SIG-M5 treated with dmso at 0.1 percent for 504 hours (cell line): ENCODE results near the gene INTS2.
"Not testable (repeated sequence)": the region's sequence is repeated elsewhere in the genome, so short reads cannot be mapped to it uniquely, and the experiment has no call there.

Source experiments
- DNase-seq: peaks from one replicate; lab custom pipeline; 2025; ENCODE audit not compliant: unreplicated experiment; lab: John Stamatoyannopoulos, UW

INTS2 gene

DNA sequence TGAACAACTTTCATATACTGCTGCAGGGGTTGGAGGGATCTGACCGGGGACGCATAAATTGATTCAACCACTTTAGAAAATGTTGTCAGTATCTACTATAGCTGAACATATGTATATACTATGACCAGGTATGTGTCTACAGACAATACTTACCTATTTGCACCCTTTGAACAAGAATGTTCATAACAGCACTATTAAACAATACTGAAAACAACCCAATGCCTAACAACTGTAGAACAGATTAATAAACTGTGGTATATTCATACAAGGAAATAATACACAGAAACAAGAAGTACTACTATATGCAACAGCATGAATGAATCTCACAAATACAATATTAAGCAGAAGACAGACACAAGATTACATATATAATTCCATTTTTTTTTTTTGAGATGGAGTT, 74.9 kb downstream of the INTS2 start:
- no peak for DNase-seq

- no peak for DNase-seq
Measured at GRCh38 chr17:61849674-61850073, 78.1 kb downstream of the INTS2 start.

GRCh38 chr17:61848896-61849295, 78.9 kb downstream of the INTS2 start:
- no peak for DNase-seq

GRCh38 chr17:61848247-61848646, 79.5 kb downstream of the INTS2 start:
- DNase-seq: no peak

- DNase-seq: no peak
Measured at GRCh38 chr17:61847659-61848058, 80.1 kb downstream of the INTS2 start.

DNA sequence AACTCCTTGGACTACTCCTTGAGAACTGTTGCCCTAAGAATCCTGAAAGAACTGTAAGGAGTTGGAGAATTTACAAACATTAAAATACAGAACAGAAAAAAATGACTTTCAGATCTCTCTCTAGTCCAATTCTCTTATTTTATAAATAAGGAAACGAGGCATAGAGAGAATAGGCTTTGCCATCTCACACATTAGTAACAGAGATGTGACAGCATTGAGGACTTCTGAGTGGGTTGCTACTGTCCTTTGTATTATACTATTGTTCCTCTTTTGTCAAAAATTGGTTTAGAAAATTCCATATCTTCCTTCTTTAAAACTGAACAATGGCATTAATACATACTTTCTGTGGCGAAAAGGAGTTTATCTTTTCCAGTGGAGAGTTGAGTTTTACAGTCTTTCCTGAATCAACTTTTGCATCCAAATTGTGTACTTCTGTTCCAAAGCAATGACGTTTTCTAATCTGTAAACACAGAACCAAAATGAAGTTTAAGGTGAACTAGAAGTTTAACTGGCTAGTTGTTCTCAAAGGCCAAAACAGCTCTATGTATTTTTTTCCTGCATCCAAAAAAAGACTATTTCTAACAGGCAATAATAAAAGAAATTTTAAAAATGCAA, 80.9 kb downstream of the INTS2 start:
- DNase-seq: no peak

GRCh38 chr17:61846088-61846487, 81.7 kb downstream of the INTS2 start:
- DNase-seq: no peak

DNA sequence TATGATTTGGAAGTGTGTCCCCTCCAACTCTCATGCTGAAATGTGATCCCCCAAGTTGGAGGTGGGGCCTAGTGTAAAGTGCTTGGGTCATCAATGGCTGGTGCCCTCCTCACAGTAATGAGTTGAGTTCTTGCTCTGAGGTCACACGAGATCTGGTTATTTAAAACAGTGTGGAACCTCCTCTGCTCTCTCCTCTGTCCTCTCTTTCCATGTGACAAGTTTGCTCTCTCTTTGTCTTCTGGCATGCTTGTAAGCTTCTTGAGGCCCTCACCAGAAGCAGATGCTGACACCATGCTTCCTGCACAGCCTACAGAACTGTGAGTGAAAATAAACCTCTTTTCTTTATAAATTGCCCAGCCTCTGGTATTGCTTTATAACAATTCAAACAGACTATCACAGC, 84.3 kb downstream of the INTS2 start:
- DNase-seq: no peak

DNA sequence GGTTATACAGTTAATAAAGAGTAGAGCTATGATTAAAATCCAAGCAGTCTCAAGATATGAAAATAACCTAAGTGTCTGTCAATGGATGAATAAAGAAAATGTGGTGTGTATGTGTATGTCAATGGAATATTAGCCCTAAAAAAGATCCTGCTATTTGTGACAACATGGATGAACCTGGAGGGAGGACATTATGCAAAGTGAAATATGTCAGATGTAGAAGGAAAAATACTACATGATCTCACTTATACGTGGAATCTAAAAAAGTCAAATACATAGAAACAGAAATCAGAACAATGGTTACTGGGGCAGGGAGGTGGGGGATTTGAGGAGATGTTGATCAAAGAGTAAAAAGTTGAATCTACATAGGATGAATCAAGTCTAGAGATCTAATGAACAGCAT, 84.9 kb downstream of the INTS2 start:
- DNase-seq: no peak

DNA sequence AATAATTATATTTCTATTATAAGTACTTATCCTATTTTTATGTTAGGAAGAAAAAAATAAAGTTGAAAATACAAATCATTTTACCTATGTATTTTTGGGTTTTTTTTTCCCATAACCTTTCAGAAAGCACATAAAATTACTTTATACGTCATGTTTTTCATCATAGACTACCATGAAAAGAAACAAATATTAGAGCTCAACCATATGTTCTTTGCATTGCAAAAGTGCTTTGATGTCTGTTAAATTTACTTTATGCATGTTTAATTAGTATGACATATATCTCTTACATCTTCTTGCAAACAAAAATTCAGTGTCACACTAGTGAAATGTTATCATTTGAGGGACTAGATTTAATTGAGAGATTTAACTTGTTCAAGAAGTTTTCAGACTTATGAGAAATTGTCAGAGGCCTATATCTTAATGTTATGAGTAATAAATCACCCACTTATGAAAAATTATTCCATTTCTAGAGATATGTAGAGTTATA, 88.4 kb downstream of the INTS2 start:
- no peak for DNase-seq

DNA sequence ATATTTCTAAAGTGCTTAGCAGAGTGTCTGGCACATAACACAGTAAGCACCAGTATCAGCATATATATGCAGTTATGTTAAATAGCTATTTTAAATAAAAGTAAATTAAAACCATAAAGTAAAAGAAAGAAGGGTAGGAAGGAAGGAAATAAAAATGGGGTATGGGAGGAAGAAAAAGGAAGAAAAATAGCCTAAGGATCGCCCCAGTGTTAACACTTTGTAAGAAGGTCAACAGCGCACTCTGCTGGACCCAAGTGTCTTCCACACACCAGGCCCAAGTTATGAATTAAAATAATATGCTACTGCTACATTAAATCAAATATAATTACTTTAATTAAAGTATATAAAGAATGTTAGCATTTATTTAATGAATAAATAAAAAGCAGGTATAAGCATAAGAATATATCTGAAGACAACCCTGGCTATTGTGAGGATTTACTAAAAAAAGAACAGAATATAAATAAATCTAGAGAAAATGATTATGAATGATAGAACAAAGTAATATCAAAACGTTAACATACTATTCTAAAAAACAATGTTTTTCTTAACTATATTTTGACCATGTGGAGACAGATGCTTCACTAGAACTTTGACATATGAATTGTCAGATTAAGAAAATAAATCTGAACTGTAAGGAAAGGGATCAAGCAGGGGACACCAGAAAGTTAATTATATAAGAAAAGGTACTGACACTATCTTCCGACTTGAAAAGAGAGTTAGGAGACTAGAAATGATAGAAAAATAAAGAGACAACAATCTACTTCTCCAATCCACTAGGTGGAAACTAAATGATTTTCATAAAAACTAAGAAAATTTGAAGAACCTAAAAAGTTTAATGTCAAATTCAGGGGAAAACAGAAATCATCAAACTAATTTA, 90.4 kb downstream of the INTS2 start:
- DNase-seq: peak; percentile 99

- no peak for DNase-seq
Measured at GRCh38 chr17:61836266-61837174, 91.3 kb downstream of the INTS2 start.

DNA sequence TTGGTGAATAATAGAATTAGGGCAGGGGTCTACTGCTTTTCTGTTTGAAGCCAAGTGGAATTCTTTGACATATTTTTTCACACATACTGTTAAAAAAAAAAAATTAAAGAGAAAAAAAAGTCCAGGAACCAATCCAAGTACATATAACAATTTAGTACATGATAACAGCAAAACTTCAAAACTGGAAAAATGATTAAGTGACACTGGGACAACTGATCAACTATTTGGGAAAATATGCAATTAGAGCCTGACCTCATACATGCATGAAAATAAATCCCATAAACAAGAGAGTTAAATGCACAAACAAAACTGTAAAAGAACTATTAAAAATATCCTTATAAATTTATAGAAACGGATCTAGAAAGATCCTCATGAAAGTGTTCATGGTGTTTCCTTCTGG, 92.2 kb downstream of the INTS2 start:
- no peak for DNase-seq

GRCh38 chr17:61834610-61835009, 93.2 kb downstream of the INTS2 start:
- no peak for DNase-seq

DNA sequence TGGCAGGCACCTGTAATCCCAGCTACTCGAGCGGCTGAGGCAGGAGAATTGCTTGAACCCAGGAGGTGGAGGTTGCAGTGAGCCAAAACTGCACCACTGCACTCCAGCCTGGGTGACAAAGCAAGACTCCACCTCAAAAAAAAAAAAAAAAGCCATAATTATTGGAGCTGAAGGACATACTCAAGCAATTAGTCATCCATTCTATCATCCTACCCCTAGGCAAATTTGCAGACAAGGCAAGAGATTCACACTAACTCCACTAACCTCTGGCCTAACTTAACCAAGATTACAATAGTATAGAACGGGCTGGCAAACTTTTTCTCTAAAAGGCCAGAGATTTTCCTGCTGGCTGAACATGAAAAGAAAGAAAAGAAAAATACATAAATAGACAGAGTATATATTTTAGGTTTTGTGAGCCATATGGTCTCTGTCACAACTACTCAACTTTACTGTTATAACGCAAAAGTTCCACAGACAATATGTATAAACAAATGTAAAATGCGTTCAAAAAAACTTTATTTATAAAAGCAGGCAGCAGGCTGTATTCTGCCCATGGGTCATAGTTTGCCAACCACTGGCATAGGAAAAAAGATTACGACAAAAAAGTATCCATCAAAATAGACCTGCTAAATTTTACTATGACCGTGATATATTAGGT, 94.1 kb downstream of the INTS2 start:
- DNase-seq: peak; percentile 94

DNA sequence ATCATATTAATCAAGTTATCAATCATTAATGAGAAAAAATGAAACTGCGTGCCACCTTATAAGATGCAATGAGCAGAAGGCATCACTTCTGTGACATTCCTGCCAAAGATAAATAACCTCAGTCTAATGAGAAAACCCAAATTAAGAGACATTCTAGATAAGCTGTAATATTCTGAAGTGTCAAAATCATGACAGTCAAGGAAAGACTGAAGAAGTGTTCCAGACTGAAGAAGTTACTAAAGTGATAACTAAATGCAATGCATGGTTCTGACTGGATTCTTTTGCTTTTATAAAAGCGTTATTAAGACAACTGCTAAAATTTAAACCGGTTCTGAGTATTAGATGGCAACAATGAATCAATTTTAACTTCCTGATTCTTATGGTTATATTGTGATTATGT, 95.3 kb downstream of the INTS2 start:
- no peak for DNase-seq

DNA sequence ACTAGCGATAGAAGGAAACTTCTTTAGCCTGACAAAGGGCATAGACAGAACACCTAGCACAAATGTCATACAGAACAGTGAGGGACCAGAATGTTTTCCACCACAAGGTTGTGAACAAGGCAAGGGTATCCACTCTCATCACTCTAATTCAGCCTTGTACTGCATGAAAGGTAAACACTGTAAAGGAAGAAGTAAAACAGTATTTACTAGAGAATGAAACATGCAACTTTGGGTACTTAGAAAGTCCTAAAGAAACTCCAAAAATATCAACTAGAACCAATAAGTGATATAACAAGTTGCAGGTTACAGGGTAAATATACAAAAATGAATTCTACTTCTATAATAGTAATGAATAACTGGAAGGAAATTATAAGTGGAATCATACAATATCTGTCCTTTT, 96.7 kb downstream of the INTS2 start:
- no peak for DNase-seq

DNA sequence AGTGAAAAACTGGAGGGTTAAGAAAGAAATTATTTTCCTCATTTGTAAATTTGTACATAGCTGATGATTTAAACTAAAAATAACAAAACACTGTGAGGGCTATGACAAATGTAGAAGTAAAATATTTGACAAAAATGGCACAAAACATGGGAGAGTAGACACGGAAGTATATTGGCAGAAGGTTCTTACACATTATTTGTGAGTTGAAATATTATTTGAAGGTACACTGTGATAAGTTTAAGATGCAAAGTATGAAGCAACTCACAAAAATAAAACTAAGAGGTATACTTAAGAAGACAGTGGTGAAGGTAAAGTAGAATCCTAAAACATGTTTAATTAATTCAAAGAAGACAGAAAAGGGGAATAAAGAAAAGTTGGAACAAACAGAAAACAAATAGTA, 99.1 kb downstream of the INTS2 start:
- DNase-seq: no peak

DNA sequence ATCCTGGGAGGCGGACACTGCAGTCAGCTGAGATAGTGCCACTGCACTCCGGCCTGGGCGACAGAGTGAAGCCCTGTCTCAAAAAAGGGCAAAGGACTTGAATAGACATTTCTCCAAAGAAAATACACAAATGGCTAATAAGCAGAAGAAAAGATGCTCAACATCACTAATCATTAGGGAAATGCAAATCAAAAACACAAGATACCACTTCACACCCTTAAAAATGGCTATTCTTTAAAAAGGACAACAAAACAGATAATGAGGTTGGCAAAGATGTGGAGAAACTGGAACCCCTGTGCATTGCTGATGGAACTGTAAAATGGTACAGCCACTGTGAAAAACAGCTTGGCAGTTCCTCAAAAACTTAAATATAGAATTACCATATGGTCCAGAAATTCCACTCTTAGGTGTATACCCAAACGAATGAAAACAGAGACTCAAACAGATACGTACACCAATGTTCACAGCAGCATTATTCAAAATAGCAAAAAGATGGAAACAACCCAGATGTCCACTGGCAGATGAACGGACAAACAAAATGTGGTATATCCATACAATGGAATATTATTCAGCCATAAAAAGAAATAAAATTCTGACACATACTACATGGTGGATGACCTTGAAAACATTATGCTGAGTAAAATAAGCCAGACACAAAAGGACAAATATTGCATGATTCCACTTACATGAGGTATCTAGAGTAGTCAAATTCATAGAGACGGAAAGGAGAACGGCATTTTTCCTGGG, 100.0 kb downstream of the INTS2 start:
- DNase-seq: no peak

- DNase-seq: not testable (repeated sequence)
Measured at GRCh38 chr17:61826866-61827265, 100.9 kb downstream of the INTS2 start.
